Fibroblast of skin of right quadriceps (primary cell): ENCODE data around the gene MICALL1.
A peak's percentile ranks its signal among the peaks of the same experiment; 100 is the strongest.
"Not testable (repeated sequence)": the region's sequence is repeated elsewhere in the genome, so short reads cannot be mapped to it uniquely, and the experiment has no call there.

Experiments used
- DNase-seq: peaks from one replicate; pipeline ENCODE4 v3.0.0-alpha.2; 2013

The MICALL1 gene

GRCh38 chr22:37930270-37930951 lies 24.3 kb downstream of the MICALL1 start:
- DNase-seq = no peak

- DNase-seq = no peak
These were observed 24.9 kb downstream of the MICALL1 start for GRCh38 chr22:37930952-37931440.

GRCh38 chr22:37931893-37932389 lies 25.8 kb downstream of the MICALL1 start:
- DNase-seq = no peak

- DNase-seq = no peak
These were observed 26.3 kb downstream of the MICALL1 start for GRCh38 chr22:37932401-37932800.

- DNase-seq = no peak
These were observed 26.9 kb downstream of the MICALL1 start for GRCh38 chr22:37932821-37933578.

GRCh38 chr22:37933711-37934376 lies 27.7 kb downstream of the MICALL1 start:
- peak; percentile 93 for DNase-seq

GRCh38 chr22:37940698-37941376 lies 34.7 kb downstream of the MICALL1 start:
- peak; percentile 22 for DNase-seq

GRCh38 chr22:37942133-37942532 lies 36.0 kb downstream of the MICALL1 start:
- no peak for DNase-seq

- DNase-seq = no peak
These were observed 37.2 kb downstream of the MICALL1 start for GRCh38 chr22:37943136-37943824.

- DNase-seq = no peak
These were observed 37.7 kb downstream of the MICALL1 start for GRCh38 chr22:37943825-37944198.

- not testable (repeated sequence) for DNase-seq
These were observed 38.3 kb downstream of the MICALL1 start for GRCh38 chr22:37944423-37944822.

- DNase-seq = not testable (repeated sequence)
These were observed 41.2 kb downstream of the MICALL1 start for GRCh38 chr22:37947142-37947795.

- no peak for DNase-seq
These were observed 45.2 kb downstream of the MICALL1 start for GRCh38 chr22:37951305-37951704.

- not testable (repeated sequence) for DNase-seq
These were observed 46.5 kb downstream of the MICALL1 start for GRCh38 chr22:37952629-37953028.

GRCh38 chr22:37953062-37953436 lies 47.0 kb downstream of the MICALL1 start:
- no peak for DNase-seq

- peak; percentile 93 for DNase-seq
These were observed 47.5 kb downstream of the MICALL1 start, which contains the start of the genes C22orf23 and POLR2F for GRCh38 chr22:37953437-37954179. Gene C22orf23, minus strand, starts transcription at chr22:37953601. Its CDS starts 452 bp downstream, at chr22:37953149. Gene POLR2F, plus strand, starts transcription at chr22:37953699. Its CDS starts 89 bp downstream, at chr22:37953788.

GRCh38 chr22:37954686-37955085 lies 48.6 kb downstream of the MICALL1 start:
- no peak for DNase-seq

GRCh38 chr22:37955825-37956397 lies 49.8 kb downstream of the MICALL1 start:
- not testable (repeated sequence) for DNase-seq

- DNase-seq = no peak
These were observed 51.1 kb downstream of the MICALL1 start for GRCh38 chr22:37957232-37957631.

GRCh38 chr22:37959231-37959825 lies 53.2 kb downstream of the MICALL1 start:
- DNase-seq = no peak
